Neural progenitor cell (in vitro differentiated cells): ENCODE data around the gene CELF6. TPM values are rescaled to one million over a fixed set of nuclear protein-coding genes. Genes with fewer than 3 reads are reported as not detected.

Experiments used
- DNase-seq: peaks from one replicate; pipeline ENCODE4 v3.0.0-alpha.2; 2016; ENCODE audit warnings: low spot score
- H2AFZ ChIP-seq: fragments of 200-600 bp; sonication (generic); replicated peaks from 2 replicates; pipeline ENCODE4 v1.6.1; 2016; ENCODE audit warnings: antibody characterized with exemption
- H3F3A ChIP-seq: fragments of 200-600 bp; sonication (generic); 2 replicates; pipeline ENCODE4 v1.6.1; 2016; ENCODE audit warnings: antibody characterized with exemption, low read depth
- H3K27ac ChIP-seq: fragments of 200-600 bp; sonication (generic); 2 replicates; pipeline ENCODE4 v1.5.1; 2016; ENCODE audit warnings: mild to moderate bottlenecking
- H3K27me3 ChIP-seq: fragments of 200-600 bp; sonication (generic); 2 replicates; pipeline ENCODE4 v1.6.1; 2016; ENCODE audit warnings: mild to moderate bottlenecking, moderate library complexity
- H3K36me3 ChIP-seq: fragments of 200-600 bp; sonication (generic); 2 replicates; pipeline ENCODE4 v1.5.1; 2016
- H3K4me1 ChIP-seq: fragments of 200-600 bp; sonication (generic); 2 replicates; pipeline ENCODE4 v1.6.1; 2016; ENCODE audit warnings: mixed run types
- H3K4me2 ChIP-seq: fragments of 200-600 bp; sonication (generic); 2 replicates; pipeline ENCODE4 v1.6.1; 2016
- H3K4me3 ChIP-seq: fragments of 200-600 bp; sonication (generic); 2 replicates; pipeline ENCODE4 v1.5.1; 2016
- H3K79me2 ChIP-seq: fragments of 200-600 bp; sonication (generic); 2 replicates; pipeline ENCODE4 v1.6.1; 2016; ENCODE audit warnings: low read depth
- H3K9ac ChIP-seq: fragments of 200-600 bp; sonication (generic); 2 replicates; pipeline ENCODE4 v1.6.1; 2016
- H3K9me3 ChIP-seq: fragments of 200-600 bp; sonication (generic); 2 replicates; pipeline ENCODE4 v1.5.1; 2016; ENCODE audit warnings: low read depth
- H4K20me1 ChIP-seq: fragments of 200-600 bp; sonication (generic); 2 replicates; pipeline ENCODE4 v1.6.1; 2016; ENCODE audit warnings: low read depth
- H3K27ac Mint-ChIP-seq: 3 replicates; pipeline ENCODE4 v1.8.0; 2021; ENCODE audit warnings: mixed read lengths
- H3K27me3 Mint-ChIP-seq: 2 replicates; pipeline ENCODE4 v1.8.0; 2022; ENCODE audit warnings: low read depth, mild to moderate bottlenecking, inconsistent platforms, moderate library complexity, mixed read lengths; ENCODE audit not compliant: insufficient read depth
- H3K36me3 Mint-ChIP-seq: 3 replicates; pipeline ENCODE4 v1.8.0; 2021; ENCODE audit warnings: mixed read lengths
- H3K4me1 Mint-ChIP-seq: 3 replicates; pipeline ENCODE4 v1.8.0; 2021; ENCODE audit warnings: mixed read lengths
- H3K4me3 Mint-ChIP-seq: 3 replicates; pipeline ENCODE4 v1.8.0; 2021; ENCODE audit warnings: mild to moderate bottlenecking, moderate library complexity, mixed read lengths
- H3K9me3 Mint-ChIP-seq: 3 replicates; pipeline ENCODE4 v1.8.0; 2020; ENCODE audit warnings: mixed read lengths
- EZH2 ChIP-seq: fragments of 200-600 bp; sonication (generic); IDR thresholded peaks from 2 replicates; pipeline ENCODE4 v1.6.1; 2017; ENCODE audit warnings: antibody characterized with exemption, mild to moderate bottlenecking, moderate library complexity
- EZH2phosphoT487 ChIP-seq: fragments of 200-600 bp; sonication (generic); IDR thresholded peaks from 2 replicates; pipeline ENCODE4 v1.6.1; 2017; ENCODE audit warnings: antibody characterized with exemption
- total RNA-seq: library from RNA; depleted of rRNA; stranded (reverse); fragments of >200 nt; gene quantifications from 2 replicates; pipeline ENCODE4 v1.2.3, GENCODE V29; 2015; ENCODE audit warnings: low replicate concordance
- TF ChIP-seq, protein P1 (sequence below): fragments of 200-600 bp; sonication (generic); IDR thresholded peaks from 2 replicates; pipeline ENCODE4 v1.5.1; 2017; ENCODE audit warnings: antibody characterized with exemption, mild to moderate bottlenecking

The CELF6 gene
- total RNA-seq, 1 donor from 2014 or later, result 0.95 TPM

GRCh38 chr15:72315706-72316370 lies 4.1 kb downstream of the CELF6 start:
- peaks cover 11% of the 10 kb centered on the region for H3K4me1 Mint-ChIP-seq
- TF ChIP-seq, protein P1, sequence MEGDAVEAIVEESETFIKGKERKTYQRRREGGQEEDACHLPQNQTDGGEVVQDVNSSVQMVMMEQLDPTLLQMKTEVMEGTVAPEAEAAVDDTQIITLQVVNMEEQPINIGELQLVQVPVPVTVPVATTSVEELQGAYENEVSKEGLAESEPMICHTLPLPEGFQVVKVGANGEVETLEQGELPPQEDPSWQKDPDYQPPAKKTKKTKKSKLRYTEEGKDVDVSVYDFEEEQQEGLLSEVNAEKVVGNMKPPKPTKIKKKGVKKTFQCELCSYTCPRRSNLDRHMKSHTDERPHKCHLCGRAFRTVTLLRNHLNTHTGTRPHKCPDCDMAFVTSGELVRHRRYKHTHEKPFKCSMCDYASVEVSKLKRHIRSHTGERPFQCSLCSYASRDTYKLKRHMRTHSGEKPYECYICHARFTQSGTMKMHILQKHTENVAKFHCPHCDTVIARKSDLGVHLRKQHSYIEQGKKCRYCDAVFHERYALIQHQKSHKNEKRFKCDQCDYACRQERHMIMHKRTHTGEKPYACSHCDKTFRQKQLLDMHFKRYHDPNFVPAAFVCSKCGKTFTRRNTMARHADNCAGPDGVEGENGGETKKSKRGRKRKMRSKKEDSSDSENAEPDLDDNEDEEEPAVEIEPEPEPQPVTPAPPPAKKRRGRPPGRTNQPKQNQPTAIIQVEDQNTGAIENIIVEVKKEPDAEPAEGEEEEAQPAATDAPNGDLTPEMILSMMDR, result no peak
- TF ChIP-seq EZH2 (no peak), EZH2phosphoT487 (no peak)
- H3K4me3 ChIP-seq, result no peak overlapping the region
- no peak overlapping the region for H3K27ac ChIP-seq
- H3K4me1 ChIP-seq, result peaks cover 4% of the 10 kb centered on the region
- peaks cover 18% of the 10 kb centered on the region for H3K27me3 Mint-ChIP-seq
- no peak overlapping the region for H2AFZ ChIP-seq
- no peaks in the 10 kb centered on the region for H3K36me3 ChIP-seq
- H4K20me1 ChIP-seq, result peaks cover 19% of the 10 kb centered on the region
- H3K4me2 ChIP-seq, result no peak overlapping the region
- no peak for DNase-seq
- H3K9me3 ChIP-seq, result no peaks in the 10 kb centered on the region
- H3K9me3 Mint-ChIP-seq, result no peaks in the 10 kb centered on the region
- no peak overlapping the region for H3K9ac ChIP-seq
- H3K79me2 ChIP-seq, result no peaks in the 10 kb centered on the region
- H3K27me3 ChIP-seq, result peaks cover 61% of the 10 kb centered on the region
- no peak overlapping the region for H3K4me3 Mint-ChIP-seq
- H3K36me3 Mint-ChIP-seq, result no peaks in the 10 kb centered on the region
- H3K27ac Mint-ChIP-seq, result no peak overlapping the region
- peaks cover 16% of the 10 kb centered on the region for H3F3A ChIP-seq

GRCh38 chr15:72313881-72314280 lies 6.1 kb downstream of the CELF6 start:
- no peak overlapping the region for H3K4me2 ChIP-seq
- Mint-ChIP-seq H3K4me1 (peaks cover under 1% of the 10 kb centered on the region), H3K4me3 (no peak overlapping the region), H3K36me3 (no peaks in the 10 kb centered on the region), H3K9me3 (no peaks in the 10 kb centered on the region), H3K27ac (no peak overlapping the region), H3K27me3 (peaks cover 23% of the 10 kb centered on the region)
- no peaks in the 10 kb centered on the region for H3K4me1 ChIP-seq
- H3K27ac ChIP-seq, result no peak overlapping the region
- no peaks in the 10 kb centered on the region for H3K36me3 ChIP-seq
- peaks cover 4% of the 10 kb centered on the region for H3F3A ChIP-seq
- H3K9me3 ChIP-seq, result no peaks in the 10 kb centered on the region
- H3K79me2 ChIP-seq, result no peaks in the 10 kb centered on the region
- no peak overlapping the region for H2AFZ ChIP-seq
- H3K9ac ChIP-seq, result no peak overlapping the region
- H4K20me1 ChIP-seq, result peaks cover 11% of the 10 kb centered on the region
- H3K27me3 ChIP-seq, result peaks cover 70% of the 10 kb centered on the region
- TF ChIP-seq EZH2phosphoT487 (no peak), EZH2 (no peak)
- TF ChIP-seq, protein P1, result no peak
- no peak overlapping the region for H3K4me3 ChIP-seq
- DNase-seq, result no peak

GRCh38 chr15:72313448-72313840 lies 6.5 kb downstream of the CELF6 start:
- H3K27me3 Mint-ChIP-seq, result peaks cover 22% of the 10 kb centered on the region
- Histone ChIP-seq H3K9me3 (no peaks in the 10 kb centered on the region), H2AFZ (no peak overlapping the region), H3F3A (no peaks in the 10 kb centered on the region), H3K9ac (no peak overlapping the region), H3K4me1 (no peaks in the 10 kb centered on the region), H3K36me3 (no peaks in the 10 kb centered on the region), H3K27ac (no peak overlapping the region), H3K4me3 (no peak overlapping the region), H3K4me2 (no peak overlapping the region), H3K79me2 (no peaks in the 10 kb centered on the region), H3K27me3 (peaks cover 70% of the 10 kb centered on the region), H4K20me1 (peaks cover 7% of the 10 kb centered on the region)
- H3K4me1 Mint-ChIP-seq, result no peaks in the 10 kb centered on the region
- H3K4me3 Mint-ChIP-seq, result no peak overlapping the region
- TF ChIP-seq EZH2, result no peak
- TF ChIP-seq, protein P1, result no peak
- TF ChIP-seq EZH2phosphoT487, result no peak
- DNase-seq, result no peak
- no peak overlapping the region for H3K27ac Mint-ChIP-seq
- no peaks in the 10 kb centered on the region for H3K9me3 Mint-ChIP-seq
- no peaks in the 10 kb centered on the region for H3K36me3 Mint-ChIP-seq
